ENCODE results near the gene BRSK2. TPM values are rescaled to one million over a fixed set of nuclear protein-coding genes. Genes with fewer than 3 reads are reported as not detected.

BRSK2 gene
- total RNA-seq, 1 donor from 2014 or later = not detected

DNA sequence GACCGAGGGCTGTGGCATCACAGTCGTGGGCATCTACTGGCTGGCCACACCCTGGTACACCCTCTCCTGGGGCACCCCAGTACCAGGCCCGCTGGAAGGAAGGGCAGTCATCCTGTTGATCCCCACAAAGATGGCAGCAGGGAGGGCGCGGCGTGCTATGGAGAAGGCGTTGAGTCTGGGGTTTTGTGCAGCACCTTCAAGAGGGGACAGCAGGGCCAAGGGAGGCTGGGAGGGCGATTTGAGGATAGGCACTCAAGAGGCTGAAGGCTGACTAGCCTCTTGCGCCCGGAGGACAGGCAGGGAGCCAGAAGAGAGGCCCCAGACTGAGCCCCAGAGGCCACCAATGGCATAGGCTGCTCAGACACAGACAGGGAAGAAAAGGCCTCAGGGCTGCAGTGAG is 2.2 kb upstream of the BRSK2 start:
- Histone ChIP-seq H3K36me3 (ENCODE audit: control insufficient read depth, insufficient read depth, low read length) (no peaks in the 10 kb centered on the region), H3K4me3 (ENCODE audit: low read depth, low read length) (no peak overlapping the region), H3K27me3 (ENCODE audit: control insufficient read depth, insufficient read depth, low read length) (peaks cover 16% of the 10 kb centered on the region)
- no peak for FAIRE-seq
- TF ChIP-seq, protein P1, sequence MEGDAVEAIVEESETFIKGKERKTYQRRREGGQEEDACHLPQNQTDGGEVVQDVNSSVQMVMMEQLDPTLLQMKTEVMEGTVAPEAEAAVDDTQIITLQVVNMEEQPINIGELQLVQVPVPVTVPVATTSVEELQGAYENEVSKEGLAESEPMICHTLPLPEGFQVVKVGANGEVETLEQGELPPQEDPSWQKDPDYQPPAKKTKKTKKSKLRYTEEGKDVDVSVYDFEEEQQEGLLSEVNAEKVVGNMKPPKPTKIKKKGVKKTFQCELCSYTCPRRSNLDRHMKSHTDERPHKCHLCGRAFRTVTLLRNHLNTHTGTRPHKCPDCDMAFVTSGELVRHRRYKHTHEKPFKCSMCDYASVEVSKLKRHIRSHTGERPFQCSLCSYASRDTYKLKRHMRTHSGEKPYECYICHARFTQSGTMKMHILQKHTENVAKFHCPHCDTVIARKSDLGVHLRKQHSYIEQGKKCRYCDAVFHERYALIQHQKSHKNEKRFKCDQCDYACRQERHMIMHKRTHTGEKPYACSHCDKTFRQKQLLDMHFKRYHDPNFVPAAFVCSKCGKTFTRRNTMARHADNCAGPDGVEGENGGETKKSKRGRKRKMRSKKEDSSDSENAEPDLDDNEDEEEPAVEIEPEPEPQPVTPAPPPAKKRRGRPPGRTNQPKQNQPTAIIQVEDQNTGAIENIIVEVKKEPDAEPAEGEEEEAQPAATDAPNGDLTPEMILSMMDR (IDR thresholded peaks at IDR 0.05; ENCODE audit: insufficient read depth, low read length, severe bottlenecking) = no peak
- no peak for DNase-seq (ENCODE audit: low read depth)

GRCh38 chr11:1387961-1388762 is 1.6 kb upstream of the BRSK2 start:
- peaks cover 16% of the 10 kb centered on the region for H3K27me3 ChIP-seq (ENCODE audit: control insufficient read depth, insufficient read depth, low read length)
- no peaks in the 10 kb centered on the region for H3K36me3 ChIP-seq (ENCODE audit: control insufficient read depth, insufficient read depth, low read length)
- H3K4me3 ChIP-seq (ENCODE audit: low read depth, low read length) = no peak overlapping the region
- FAIRE-seq = no peak
- DNase-seq (ENCODE audit: low read depth) = no peak
- TF ChIP-seq, protein P1 (IDR thresholded peaks at IDR 0.05; ENCODE audit: insufficient read depth, low read length, severe bottlenecking) = no peak

DNA sequence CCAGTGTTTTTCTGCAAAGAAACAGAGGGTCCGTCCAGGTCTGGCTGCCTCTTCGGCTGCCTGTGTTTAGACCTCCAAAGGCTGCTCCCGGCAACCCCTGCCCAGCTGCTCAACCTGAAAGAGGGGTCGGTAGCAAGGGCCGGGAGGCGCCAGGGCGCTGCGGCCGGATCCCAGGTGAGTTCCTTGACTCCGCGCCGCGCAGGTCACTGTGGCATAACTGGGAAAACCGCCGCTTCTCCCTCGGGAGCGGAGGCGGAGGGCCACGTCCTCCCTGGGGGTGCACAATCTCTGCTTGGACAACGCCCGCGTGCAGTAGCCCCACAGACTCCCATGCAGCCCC is 1.0 kb upstream of the BRSK2 start:
- Histone ChIP-seq H3K4me3 (ENCODE audit: low read depth, low read length) (no peak overlapping the region), H3K36me3 (ENCODE audit: control insufficient read depth, insufficient read depth, low read length) (no peaks in the 10 kb centered on the region), H3K27me3 (ENCODE audit: control insufficient read depth, insufficient read depth, low read length) (peaks cover 16% of the 10 kb centered on the region)
- FAIRE-seq (no peak), DNase-seq (ENCODE audit: low read depth) (no peak)
- TF ChIP-seq, protein P1 (IDR thresholded peaks at IDR 0.05; ENCODE audit: insufficient read depth, low read length, severe bottlenecking) = no peak

DNA sequence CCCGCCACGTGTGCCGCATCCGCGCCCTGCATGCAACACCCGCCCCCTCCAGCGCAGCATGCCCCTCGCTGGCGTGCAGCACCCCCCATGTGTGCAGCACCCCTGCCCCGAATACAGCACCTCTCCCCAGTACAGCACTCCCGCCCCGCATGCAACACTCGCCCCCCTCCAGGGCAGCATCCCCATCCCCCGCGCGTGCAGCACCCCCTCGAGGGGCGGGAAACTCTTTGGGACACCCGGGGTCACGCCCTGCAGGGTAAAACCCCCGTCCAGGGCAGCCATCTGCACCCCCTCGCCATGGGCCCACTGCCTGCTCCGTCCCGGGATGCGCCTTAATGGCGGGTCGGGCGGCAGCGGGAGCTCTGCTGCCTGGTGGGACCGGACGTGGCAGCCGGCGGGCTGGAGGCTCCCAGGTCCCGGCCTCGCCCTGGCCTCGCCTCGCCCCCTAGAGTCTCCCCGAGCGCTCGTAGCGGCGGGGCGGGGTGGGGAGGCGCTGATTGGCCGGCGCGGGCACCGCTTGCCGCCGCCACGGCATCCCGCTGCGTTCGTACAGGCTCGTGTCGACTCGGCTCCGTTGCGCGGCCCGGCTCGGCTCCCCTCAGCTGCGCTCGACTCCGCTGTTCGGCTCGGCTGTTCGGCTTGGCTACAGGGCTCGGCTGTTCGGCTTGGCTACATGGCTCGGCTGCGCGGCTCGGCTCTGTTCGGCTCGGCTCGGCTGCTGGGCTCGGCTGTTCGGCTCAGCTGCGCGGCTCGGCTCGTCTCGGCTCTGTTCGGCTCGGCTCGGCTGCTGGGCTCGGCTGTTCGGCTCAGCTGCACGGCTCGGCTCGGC is 417 bp upstream of the BRSK2 start:
- DNase-seq (ENCODE audit: low read depth) (peak; percentile 77), FAIRE-seq (no peak)
- Histone ChIP-seq H3K36me3 (ENCODE audit: control insufficient read depth, insufficient read depth, low read length) (no peaks in the 10 kb centered on the region), H3K4me3 (ENCODE audit: low read depth, low read length) (peak overlapping the region; percentile 43), H3K27me3 (ENCODE audit: control insufficient read depth, insufficient read depth, low read length) (peaks cover 16% of the 10 kb centered on the region)
- TF ChIP-seq, protein P1 (IDR thresholded peaks at IDR 0.05; ENCODE audit: insufficient read depth, low read length, severe bottlenecking) = no peak

DNA sequence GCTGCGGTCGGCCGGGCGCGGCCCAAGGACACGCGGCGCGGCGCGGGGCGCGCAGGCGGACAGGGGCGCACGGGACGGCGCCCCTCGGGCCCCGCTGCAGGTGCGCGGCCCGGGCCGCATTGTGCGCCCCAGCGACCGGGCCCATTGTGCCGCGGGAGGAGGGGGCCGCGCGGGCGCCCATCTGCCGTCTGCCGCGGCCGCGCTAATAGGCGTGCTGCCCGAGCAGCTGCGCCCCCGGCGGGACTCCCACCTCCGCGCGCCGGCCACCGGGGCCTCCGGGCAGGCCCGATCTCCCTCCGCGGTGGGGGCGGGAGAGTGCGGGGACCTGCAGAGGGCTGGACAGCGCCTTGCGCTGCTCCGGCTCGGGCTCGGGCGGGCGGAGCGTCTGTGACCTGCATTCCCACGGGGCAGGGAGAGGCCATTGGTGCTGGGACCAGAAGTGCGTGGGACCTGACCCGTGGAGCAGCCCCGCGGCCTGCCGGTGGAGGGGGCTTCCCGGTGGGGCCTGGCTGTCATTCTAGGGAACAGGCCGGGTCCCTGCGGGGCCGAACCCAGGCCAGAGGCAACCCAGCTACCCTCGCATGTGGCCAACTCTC is 933 bp downstream of the BRSK2 start:
- TF ChIP-seq, protein P1 (IDR thresholded peaks at IDR 0.05; ENCODE audit: insufficient read depth, low read length, severe bottlenecking) = no peak
- DNase-seq (ENCODE audit: low read depth) (no peak), FAIRE-seq (no peak)
- H3K27me3 ChIP-seq (ENCODE audit: control insufficient read depth, insufficient read depth, low read length) = peaks cover 16% of the 10 kb centered on the region
- no peak overlapping the region for H3K4me3 ChIP-seq (ENCODE audit: low read depth, low read length)
- H3K36me3 ChIP-seq (ENCODE audit: control insufficient read depth, insufficient read depth, low read length) = no peaks in the 10 kb centered on the region
